GM10248 (cell line): ENCODE measurements around the gene SPON1.

Experiments used
- CTCF ChIA-PET: fragments of 300-600 bp; sonication (Branson Sonifier 250); formaldehyde crosslinking; extraction: SDS; loops from one replicate; lab custom pipeline; 2021; ENCODE audit warnings: antibody characterized with exemption; lab: Yijun Ruan, JAX
- POLR2A ChIA-PET: fragments of 350-650 bp; sonication (Branson Sonifier 250); formaldehyde crosslinking; extraction: SDS; loops from one replicate; lab custom pipeline; 2020; ENCODE audit warnings: antibody characterized with exemption; lab: Yijun Ruan, JAX
- DNase-seq: peaks from one replicate; pipeline ENCODE4 v3.0.0; 2012; ENCODE audit errors: extremely low spot score
- TF ChIP-seq, protein P1 (sequence below): IDR thresholded peaks from 2 replicates; pipeline ENCODE4 v1.5.1; 2012; ENCODE audit warnings: mild to moderate bottlenecking, low read depth; ENCODE audit errors: extremely low read depth, missing control alignments, control extremely low read depth

The SPON1 gene

DNA sequence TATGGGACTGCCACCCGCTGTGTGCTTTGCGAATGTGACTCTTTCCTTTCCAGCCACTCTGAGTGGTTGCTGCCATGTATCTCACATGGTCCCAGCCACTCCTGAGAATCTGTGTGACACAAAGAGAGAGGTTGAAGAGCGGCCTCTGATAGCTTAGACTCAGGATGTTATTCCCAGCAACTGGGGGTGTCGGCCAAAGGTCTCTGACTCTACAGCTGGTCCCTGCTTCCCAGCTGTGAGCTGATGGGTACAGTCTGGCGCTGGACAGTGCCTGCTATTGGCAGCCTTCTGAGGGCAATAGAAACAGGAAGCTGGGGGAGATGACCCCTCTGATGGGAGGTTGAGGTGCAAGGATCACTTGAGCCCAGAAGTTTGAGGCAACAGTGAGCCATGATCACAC lies 291.3 kb downstream of the SPON1 start:
- no peak for DNase-seq
- POLR2A ChIA-PET, result no interaction called here
- CTCF ChIA-PET, result interaction anchor here (1.3 to 5.1 kb wide), 4 partner anchors 297 to 767 kb away, joined by 3 to 71 read pairs (median 8); no protein-coding TSS in a partner anchor
- TF ChIP-seq, protein P1, sequence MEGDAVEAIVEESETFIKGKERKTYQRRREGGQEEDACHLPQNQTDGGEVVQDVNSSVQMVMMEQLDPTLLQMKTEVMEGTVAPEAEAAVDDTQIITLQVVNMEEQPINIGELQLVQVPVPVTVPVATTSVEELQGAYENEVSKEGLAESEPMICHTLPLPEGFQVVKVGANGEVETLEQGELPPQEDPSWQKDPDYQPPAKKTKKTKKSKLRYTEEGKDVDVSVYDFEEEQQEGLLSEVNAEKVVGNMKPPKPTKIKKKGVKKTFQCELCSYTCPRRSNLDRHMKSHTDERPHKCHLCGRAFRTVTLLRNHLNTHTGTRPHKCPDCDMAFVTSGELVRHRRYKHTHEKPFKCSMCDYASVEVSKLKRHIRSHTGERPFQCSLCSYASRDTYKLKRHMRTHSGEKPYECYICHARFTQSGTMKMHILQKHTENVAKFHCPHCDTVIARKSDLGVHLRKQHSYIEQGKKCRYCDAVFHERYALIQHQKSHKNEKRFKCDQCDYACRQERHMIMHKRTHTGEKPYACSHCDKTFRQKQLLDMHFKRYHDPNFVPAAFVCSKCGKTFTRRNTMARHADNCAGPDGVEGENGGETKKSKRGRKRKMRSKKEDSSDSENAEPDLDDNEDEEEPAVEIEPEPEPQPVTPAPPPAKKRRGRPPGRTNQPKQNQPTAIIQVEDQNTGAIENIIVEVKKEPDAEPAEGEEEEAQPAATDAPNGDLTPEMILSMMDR, result no peak

DNA sequence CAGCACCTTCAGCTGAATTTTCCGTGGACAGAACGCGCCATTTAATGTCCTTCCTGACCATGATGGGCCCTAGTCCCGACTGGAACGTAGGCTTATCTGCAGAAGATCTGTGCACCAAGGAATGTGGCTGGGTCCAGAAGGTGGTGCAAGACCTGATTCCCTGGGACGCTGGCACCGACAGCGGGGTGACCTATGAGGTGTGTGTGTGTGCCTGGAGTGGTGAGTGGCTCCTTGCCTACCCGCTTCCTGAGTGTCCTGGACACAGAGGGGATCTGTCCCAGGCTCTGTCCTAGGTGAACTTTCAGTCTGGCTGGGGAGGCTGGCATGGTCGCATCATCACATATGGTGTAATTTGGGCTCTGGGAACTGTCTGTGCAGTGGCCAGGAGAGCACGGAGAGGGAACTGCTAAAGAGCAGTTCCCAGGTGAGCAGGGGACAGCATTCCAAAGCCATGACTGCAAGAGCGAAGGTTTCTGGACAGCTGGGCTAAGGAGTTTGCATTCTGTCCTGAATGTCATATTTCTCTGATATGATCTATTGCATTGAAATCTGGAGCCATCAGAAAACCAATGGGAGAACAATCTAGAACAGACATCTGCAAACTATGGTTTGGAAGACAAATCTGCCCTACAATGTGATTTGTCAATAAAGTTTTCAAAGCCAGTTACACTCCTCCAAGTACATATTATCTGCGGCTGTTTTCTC lies 292.2 kb downstream of the SPON1 start:
- CTCF ChIA-PET, result interaction anchor here (1.3 to 5.1 kb wide), 3 partner anchors 298 to 767 kb away, joined by 3 to 71 read pairs (median 4); no protein-coding TSS in a partner anchor
- DNase-seq, result no peak
- TF ChIP-seq, protein P1, result no peak
- POLR2A ChIA-PET, result no interaction called here

DNA sequence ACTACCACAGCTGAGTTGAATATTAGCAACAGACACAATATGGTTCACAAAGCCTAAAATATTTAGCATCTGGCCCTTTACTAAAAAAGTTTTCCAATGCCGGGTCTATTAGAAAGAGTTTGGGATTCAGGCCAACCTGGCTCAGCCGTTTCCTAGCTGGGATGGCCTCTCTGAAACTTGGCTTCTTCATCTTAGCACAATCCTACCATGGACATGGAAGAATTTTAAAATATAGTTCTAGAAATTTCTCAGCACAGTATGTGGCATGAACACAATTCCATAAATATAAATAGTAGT lies 292.7 kb downstream of the SPON1 start:
- CTCF ChIA-PET, result interaction anchor here (1.3 kb wide), 1 partner anchor 768 kb away, joined by 3 read pairs; no protein-coding TSS in a partner anchor
- no peak for DNase-seq
- TF ChIP-seq, protein P1, result no peak
- POLR2A ChIA-PET, result no interaction called here

- CTCF ChIA-PET, result interaction anchor here (0.8 to 1.3 kb wide), 4 partner anchors 8 to 165 kb away, joined by 3 to 6 read pairs (median 4); no protein-coding TSS in a partner anchor
- no peak for DNase-seq
- TF ChIP-seq, protein P1, result no peak
- POLR2A ChIA-PET, result no interaction called here
These were observed 295.9 kb downstream of the SPON1 start for GRCh38 chr11:14258221-14258935.

DNA sequence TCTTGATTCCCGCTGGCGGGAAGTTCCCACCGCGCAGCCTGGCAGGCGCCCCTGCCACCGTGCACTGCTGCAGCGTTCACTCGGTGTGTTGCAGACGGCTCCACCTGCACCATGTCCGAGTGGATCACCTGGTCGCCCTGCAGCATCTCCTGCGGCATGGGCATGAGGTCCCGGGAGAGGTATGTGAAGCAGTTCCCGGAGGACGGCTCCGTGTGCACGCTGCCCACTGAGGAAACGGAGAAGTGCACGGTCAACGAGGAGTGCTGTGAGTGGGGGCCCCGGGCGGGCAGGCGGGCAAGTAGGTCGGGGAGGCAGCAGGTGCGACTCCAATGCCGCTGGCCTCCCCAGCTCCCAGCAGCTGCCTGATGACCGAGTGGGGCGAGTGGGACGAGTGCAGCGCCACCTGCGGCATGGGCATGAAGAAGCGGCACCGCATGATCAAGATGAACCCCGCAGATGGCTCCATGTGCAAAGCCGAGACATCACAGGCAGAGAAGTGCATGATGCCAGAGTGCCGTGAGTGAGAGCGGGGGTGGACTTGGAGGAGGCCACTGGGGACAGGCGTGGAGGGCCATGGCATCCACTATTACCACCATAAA lies 296.8 kb downstream of the SPON1 start:
- TF ChIP-seq, protein P1, result no peak
- ChIA-PET POLR2A (no interaction called here), CTCF (interaction anchor here (0.8 to 1.3 kb wide), 2 partner anchors 9 to 42 kb away, joined by 5 to 6 read pairs; no protein-coding TSS in a partner anchor)
- no peak for DNase-seq

DNA sequence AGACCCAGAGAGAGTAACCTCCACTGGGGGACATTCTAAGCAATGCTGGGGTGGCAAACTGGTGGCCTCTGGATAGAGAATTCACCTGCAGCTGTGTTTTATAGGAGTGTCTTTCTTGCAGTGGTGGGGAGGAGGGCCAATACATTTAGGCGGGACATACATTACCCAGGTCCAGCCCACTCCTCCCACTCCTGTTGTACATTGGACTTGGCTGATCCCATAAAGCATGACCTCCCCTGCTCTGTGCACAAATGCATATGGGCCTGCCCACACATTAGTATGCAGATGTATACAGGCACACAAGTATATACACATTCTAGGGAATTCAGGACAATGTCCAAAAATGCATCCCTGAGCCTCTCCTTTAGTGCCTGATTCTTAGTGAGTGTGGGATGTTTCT lies 297.4 kb downstream of the SPON1 start:
- ChIA-PET POLR2A (no interaction called here), CTCF (no interaction called here)
- TF ChIP-seq, protein P1, result no peak
- DNase-seq, result no peak
